SK-N-SH (cell line): ENCODE data around the gene SYNPO2L. TPM values are rescaled to one million over a fixed set of nuclear protein-coding genes. Genes with fewer than 3 reads are reported as not detected.

Experiments used
- CTCF ChIA-PET: fragments of 300-600, 350-600 bp; formaldehyde crosslinking; extraction: SDS; loops from one replicate; lab custom pipeline; 2021; lab: Yijun Ruan, JAX
- POLR2A ChIA-PET: fragments of 350-600 bp; sonication (Branson Sonifier 250); formaldehyde crosslinking; extraction: SDS; loops from one replicate; lab custom pipeline; 2020; ENCODE audit warnings: antibody characterized with exemption, inconsistent platforms; lab: Yijun Ruan, JAX
- DNase-seq: peaks from one replicate; pipeline ENCODE4 v3.0.0; 2012
- H2AFZ ChIP-seq: fragments of 200-600 bp; sonication (generic); 2 replicates; pipeline ENCODE4 v1.8.1; 2016; ENCODE audit warnings: antibody characterized with exemption, mild to moderate bottlenecking, low read depth
- H3F3A ChIP-seq: fragments of 200-600 bp; sonication (generic); replicated peaks from 2 replicates; pipeline ENCODE3; 2016; ENCODE audit warnings: antibody characterized with exemption, mild to moderate bottlenecking; ENCODE audit not compliant: insufficient read depth
- H3K27ac ChIP-seq, 2 experiments: fragments of 200-500 bp in 1 of 2; fragments of 200-600 bp in 1 of 2; sonication (Bioruptor generic) in 1 of 2; sonication (generic), shearing (Covaris generic) in 1 of 2; 2 replicates each; pipeline versions ENCODE4 v1.5.1 to v1.6.1; 2014 to 2016; ENCODE audit warnings: low read depth in 2 of 2, inconsistent platforms in 1 of 2, low read length in 1 of 2, mild to moderate bottlenecking in 1 of 2, mixed read lengths in 1 of 2
- H3K27me3 ChIP-seq: fragments of 200-600 bp; sonication (generic), shearing (Covaris generic); 2 replicates; pipeline ENCODE4 v1.6.1; 2016; ENCODE audit warnings: mixed run types; ENCODE audit not compliant: insufficient read depth
- H3K36me3 ChIP-seq, 2 experiments: fragments of 200-500 bp in 1 of 2; fragments of 200-600 bp in 1 of 2; sonication (Bioruptor generic) in 1 of 2; sonication (generic) in 1 of 2; replicated peaks in 1 of 2; 2 replicates each; pipeline versions ENCODE3 to v1.5.1; 2014 to 2016; ENCODE audit warnings: low read length in 1 of 2, mild to moderate bottlenecking in 1 of 2; ENCODE audit not compliant: insufficient read depth in 2 of 2, control insufficient read depth in 1 of 2
- H3K4me1 ChIP-seq, 2 experiments: fragments of 200-500 bp in 1 of 2; fragments of 200-600 bp in 1 of 2; sonication (Bioruptor generic) in 1 of 2; sonication (generic), shearing (Covaris generic) in 1 of 2; 2 replicates each; pipeline versions ENCODE4 v1.5.1 to v1.6.1; 2014 to 2016; ENCODE audit warnings: low read depth in 1 of 2, low read length in 1 of 2, mixed run types in 1 of 2; ENCODE audit not compliant: insufficient read depth in 2 of 2, control insufficient read depth in 1 of 2
- H3K4me2 ChIP-seq: fragments of 200-600 bp; sonication (generic), shearing (Covaris generic); 2 replicates; pipeline ENCODE4 v1.6.1; 2017; ENCODE audit warnings: mixed run types
- H3K4me3 ChIP-seq, 2 experiments: fragments of 200-500 bp in 1 of 2; fragments of 200-600 bp in 1 of 2; sonication (Bioruptor generic) in 1 of 2; sonication (generic), shearing (Covaris generic) in 1 of 2; 2 replicates each; pipeline versions ENCODE4 v1.5.1 to v1.8.1; 2014 to 2016; ENCODE audit warnings: low read depth in 2 of 2, inconsistent platforms in 1 of 2, low read length in 1 of 2, mild to moderate bottlenecking in 1 of 2, mixed read lengths in 1 of 2, moderate library complexity in 1 of 2
- H3K79me2 ChIP-seq: fragments of 200-600 bp; sonication (generic); 2 replicates; pipeline ENCODE4 v1.8.1; 2017; ENCODE audit warnings: mild to moderate bottlenecking; ENCODE audit not compliant: insufficient read depth
- H3K9ac ChIP-seq: fragments of 200-600 bp; sonication (generic); 2 replicates; pipeline ENCODE4 v1.6.1; 2017; ENCODE audit warnings: mixed run types
- H3K9me2 ChIP-seq: fragments of 200-600 bp; sonication (generic); 2 replicates; pipeline ENCODE4 v1.6.1; 2017; ENCODE audit warnings: mixed run types
- H3K9me3 ChIP-seq: fragments of 200-600 bp; sonication (generic); 2 replicates; pipeline ENCODE4 v1.6.1; 2017; ENCODE audit warnings: mixed run types, mild to moderate bottlenecking, moderate library complexity
- H4K20me1 ChIP-seq: fragments of 200-600 bp; sonication (generic); 2 replicates; pipeline ENCODE4 v1.6.1; 2017; ENCODE audit warnings: mild to moderate bottlenecking, mixed run types; ENCODE audit not compliant: insufficient read depth
- CTCF ChIP-seq: fragments of 200-600 bp; sonication (generic); IDR thresholded peaks from 2 replicates; pipeline ENCODE4 v1.6.1; 2017; ENCODE audit warnings: antibody characterized with exemption, mild to moderate bottlenecking, moderate library complexity
- EP300 ChIP-seq, 2 experiments: IDR thresholded peaks; 2 replicates each; pipeline versions ENCODE4 v1.4.0 to v1.6.1; 2012; ENCODE audit warnings: borderline replicate concordance in 1 of 2, low read depth in 1 of 2, low read length in 1 of 2
- EZH2phosphoT487 ChIP-seq: fragments of 200-600 bp; sonication (generic); IDR thresholded peaks from 2 replicates; pipeline ENCODE4 v1.6.1; 2017; ENCODE audit warnings: low read depth, mixed run types, mild to moderate bottlenecking, antibody characterized with exemption, moderate library complexity, borderline replicate concordance
- FOXJ3 ChIP-seq: sonication (generic); formaldehyde crosslinking; IDR thresholded peaks from 2 replicates; pipeline ENCODE4 v1.5.1; 2020; ENCODE audit warnings: mild to moderate bottlenecking, missing genetic modification reagents
- FOXM1 ChIP-seq: IDR thresholded peaks from 2 replicates; pipeline ENCODE4 v1.4.0; 2012; ENCODE audit warnings: low read depth, mild to moderate bottlenecking
- GATA2 ChIP-seq: sonication (generic); formaldehyde crosslinking; IDR thresholded peaks from 2 replicates; pipeline ENCODE4 v1.5.0; 2020; ENCODE audit warnings: mild to moderate bottlenecking, missing genetic modification reagents
- JUND ChIP-seq: IDR thresholded peaks from 2 replicates; pipeline ENCODE4 v1.4.0; 2012
- MEF2A ChIP-seq: IDR thresholded peaks from 2 replicates; pipeline ENCODE4 v1.4.0; 2012; ENCODE audit warnings: low read depth, borderline replicate concordance
- MXI1 ChIP-seq: IDR thresholded peaks from 2 replicates; pipeline ENCODE4 v1.6.1; 2012; ENCODE audit warnings: mild to moderate bottlenecking, low read depth, low read length, improper control_type of control experiment
- RXRA ChIP-seq: IDR thresholded peaks from 2 replicates; pipeline ENCODE4 v1.4.0; 2012; ENCODE audit warnings: low read depth, mild to moderate bottlenecking, borderline replicate concordance
- SIN3A ChIP-seq: IDR thresholded peaks from 2 replicates; pipeline ENCODE4 v1.6.1; 2012; ENCODE audit warnings: low read depth, mild to moderate bottlenecking, low read length, moderate library complexity, borderline replicate concordance
- TAF1 ChIP-seq: IDR thresholded peaks from 2 replicates; pipeline ENCODE4 v1.6.1; 2012; ENCODE audit warnings: low read depth, mild to moderate bottlenecking, low read length, moderate library complexity, borderline replicate concordance
- TCF12 ChIP-seq: IDR thresholded peaks from 2 replicates; pipeline ENCODE4 v1.4.0; 2012
- YY1 ChIP-seq: IDR thresholded peaks from 2 replicates; pipeline ENCODE4 v1.4.0; 2012; ENCODE audit warnings: low read depth, mild to moderate bottlenecking
- WGBS: methylation state at CpG from one replicate; pipeline ENCODE4 v1.1.6; 2017; ENCODE audit warnings: low lambda C conversion rate; 5-methylcytosine and 5-hydroxymethylcytosine counted together
- polyA plus RNA-seq, 3 experiments: library from polyadenylated mRNA; depleted of rRNA; stranded (reverse); fragments of >200 nt; gene quantifications; 2 replicates each; pipeline ENCODE4 v1.2.3, GENCODE V29; 2012
- TF ChIP-seq, protein P1 (sequence below): fragments of 150-350 bp; IDR thresholded peaks from 2 replicates; pipeline ENCODE4 v1.6.1; 2017; ENCODE audit warnings: antibody characterized with exemption, low read length, low read depth, borderline replicate concordance
- TF ChIP-seq, protein P2 (sequence below): IDR thresholded peaks from 2 replicates; pipeline ENCODE4; 2012
- TF ChIP-seq, protein P3 (sequence below): IDR thresholded peaks from 2 replicates; pipeline ENCODE4 v1.4.0; 2012; ENCODE audit warnings: low read depth

SYNPO2L gene
- polyA plus RNA-seq, 1 of the 3 experiments (the other 2 are of a cell fraction): 0.05 TPM

DNA sequence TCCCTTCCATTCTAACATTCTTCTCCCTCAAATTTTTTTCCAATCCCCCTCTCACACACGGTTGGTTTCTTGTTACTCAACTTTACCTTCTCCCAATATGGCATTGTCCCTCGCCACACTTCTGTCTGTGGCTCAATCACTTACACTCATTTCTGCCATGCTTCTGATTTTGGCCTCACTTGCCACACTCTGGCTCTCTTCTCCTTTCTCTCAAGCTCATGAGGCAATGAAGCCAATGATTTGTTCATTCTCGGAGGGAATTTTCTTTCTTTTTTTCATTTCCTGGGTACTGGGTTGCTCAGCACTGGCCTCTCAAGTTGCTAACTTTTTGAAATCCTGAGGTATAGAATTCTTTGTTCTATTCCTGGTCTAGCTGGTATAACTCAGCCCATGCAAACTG, 10.6 kb downstream of the SYNPO2L start:
- H3K9me2 ChIP-seq: no peaks in the 10 kb centered on the region
- H4K20me1 ChIP-seq: no peaks in the 10 kb centered on the region
- no peak overlapping the region for H3K4me3 ChIP-seq
- H2AFZ ChIP-seq: no peak overlapping the region
- H3K27me3 ChIP-seq: no peaks in the 10 kb centered on the region
- H3K4me1 ChIP-seq: peaks cover 0 to 16% of the 10 kb centered on the region in 2 experiments; a peak in 1 of 4 replicates
- TF ChIP-seq GATA2 (CRISPR knock-in tag): no peak
- H3K79me2 ChIP-seq: no peaks in the 10 kb centered on the region
- peaks cover 4% of the 10 kb centered on the region for H3F3A ChIP-seq
- H3K9ac ChIP-seq: no peak overlapping the region
- 84% methylated on average over 3 of the region's 3 CpGs for WGBS
- no peaks in the 10 kb centered on the region for H3K36me3 ChIP-seq
- no peaks in the 10 kb centered on the region for H3K9me3 ChIP-seq
- H3K4me2 ChIP-seq: no peak overlapping the region
- H3K27ac ChIP-seq: no peak overlapping the region
- no peak for DNase-seq
- ChIA-PET CTCF (interaction anchor here (0.9 to 17.2 kb wide), 10 partner anchors 13 to 378 kb away, joined by 3 to 216 read pairs (median 9); no protein-coding TSS in a partner anchor), POLR2A (no interaction called here)

- POLR2A ChIA-PET: no interaction called here
- peak overlapping the region; percentile 91; the same call in 1 of the 2 replicates for H2AFZ ChIP-seq
- H3K27me3 ChIP-seq: no peaks in the 10 kb centered on the region
- no peaks in the 10 kb centered on the region for H3K9me3 ChIP-seq
- TF ChIP-seq, protein P1, sequence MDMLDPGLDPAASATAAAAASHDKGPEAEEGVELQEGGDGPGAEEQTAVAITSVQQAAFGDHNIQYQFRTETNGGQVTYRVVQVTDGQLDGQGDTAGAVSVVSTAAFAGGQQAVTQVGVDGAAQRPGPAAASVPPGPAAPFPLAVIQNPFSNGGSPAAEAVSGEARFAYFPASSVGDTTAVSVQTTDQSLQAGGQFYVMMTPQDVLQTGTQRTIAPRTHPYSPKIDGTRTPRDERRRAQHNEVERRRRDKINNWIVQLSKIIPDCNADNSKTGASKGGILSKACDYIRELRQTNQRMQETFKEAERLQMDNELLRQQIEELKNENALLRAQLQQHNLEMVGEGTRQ: no peak
- TF ChIP-seq SIN3A: no peak
- TF ChIP-seq, protein P2, sequence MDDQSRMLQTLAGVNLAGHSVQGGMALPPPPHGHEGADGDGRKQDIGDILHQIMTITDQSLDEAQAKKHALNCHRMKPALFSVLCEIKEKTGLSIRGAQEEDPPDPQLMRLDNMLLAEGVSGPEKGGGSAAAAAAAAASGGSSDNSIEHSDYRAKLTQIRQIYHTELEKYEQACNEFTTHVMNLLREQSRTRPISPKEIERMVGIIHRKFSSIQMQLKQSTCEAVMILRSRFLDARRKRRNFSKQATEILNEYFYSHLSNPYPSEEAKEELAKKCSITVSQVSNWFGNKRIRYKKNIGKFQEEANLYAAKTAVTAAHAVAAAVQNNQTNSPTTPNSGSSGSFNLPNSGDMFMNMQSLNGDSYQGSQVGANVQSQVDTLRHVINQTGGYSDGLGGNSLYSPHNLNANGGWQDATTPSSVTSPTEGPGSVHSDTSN: no peak
- TF ChIP-seq EZH2phosphoT487: no peak
- TF ChIP-seq GATA2 (CRISPR knock-in tag): no peak
- no peak for TF ChIP-seq FOXJ3
- no peak for TF ChIP-seq TCF12
- TF ChIP-seq MXI1: no peak
- no peak for TF ChIP-seq FOXM1
- TF ChIP-seq MEF2A: no peak
- TF ChIP-seq CTCF: no peak
- TF ChIP-seq JUND: no peak
- TF ChIP-seq TAF1: no peak
- no peak for TF ChIP-seq EP300 (IDR thresholded peaks at IDR 0.05; ENCODE audit: borderline replicate concordance in 1 of 2, low read depth in 1 of 2, low read length in 1 of 2)
- no peak for TF ChIP-seq RXRA
- TF ChIP-seq YY1: no peak
- TF ChIP-seq, protein P3, sequence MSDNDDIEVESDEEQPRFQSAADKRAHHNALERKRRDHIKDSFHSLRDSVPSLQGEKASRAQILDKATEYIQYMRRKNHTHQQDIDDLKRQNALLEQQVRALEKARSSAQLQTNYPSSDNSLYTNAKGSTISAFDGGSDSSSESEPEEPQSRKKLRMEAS: no peak
- TF ChIP-seq, all 33 proteins: peak for 0
- DNase-seq: no peak
- H3K4me1 ChIP-seq: peaks cover 0 to 16% of the 10 kb centered on the region in 2 experiments; a peak in 1 of 4 replicates
- no peak overlapping the region for H3K4me2 ChIP-seq
- H3K79me2 ChIP-seq: no peaks in the 10 kb centered on the region
- H3F3A ChIP-seq: peaks cover 4% of the 10 kb centered on the region
- 50% methylated on average over 1 of the region's 1 CpG for WGBS
- no peaks in the 10 kb centered on the region for H3K9me2 ChIP-seq
- CTCF ChIA-PET: interaction anchor here (0.6 to 17.2 kb wide), 24 partner anchors 9 to 407 kb away, joined by 3 to 216 read pairs (median 6); partner anchors contain the start of genes PPP3CB and USP54
- H3K36me3 ChIP-seq: no peaks in the 10 kb centered on the region
- H3K9ac ChIP-seq: no peak overlapping the region
- H3K4me3 ChIP-seq: no peak overlapping the region
- H3K27ac ChIP-seq: no peak overlapping the region
- H4K20me1 ChIP-seq: no peaks in the 10 kb centered on the region
Measured at GRCh38 chr10:73644767-73645166, 11.1 kb downstream of the SYNPO2L start.
